GM21423 (cell line): ENCODE data around the gene FANK1.

Experiments used
- ATAC-seq: cut with Tn5 transposase; IDR thresholded peaks from one replicate; pipeline ENCODE4 v1.9.1; 2021; ENCODE audit warnings: mild to moderate bottlenecking, moderate library complexity; ENCODE audit not compliant: unreplicated experiment

The FANK1 gene

GRCh38 chr10:125896088-125896934 lies at the start of gene FANK1:
Gene FANK1 (plus strand): TSS chr10:125896564. CDS start chr10:125896643, 79 bp downstream.
- peak; percentile 92 for ATAC-seq

DNA sequence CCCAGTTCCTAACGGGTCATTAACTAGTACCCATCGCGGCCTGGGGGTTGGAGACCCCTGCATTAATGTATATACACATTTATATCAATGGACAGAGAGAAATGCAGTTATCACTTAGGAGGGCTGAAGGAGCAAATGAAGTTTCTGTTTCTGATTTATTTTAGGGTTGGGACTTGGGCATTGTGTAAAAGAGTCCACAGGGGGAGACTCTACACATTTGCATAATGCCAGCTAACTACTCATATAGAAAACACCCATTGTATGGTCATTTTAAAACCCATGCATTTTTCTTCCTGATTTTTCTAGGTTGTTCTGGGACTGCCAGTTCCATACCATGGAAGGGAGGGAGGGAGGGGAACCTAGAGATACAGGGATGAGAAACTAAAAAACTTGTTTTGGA lies 49.5 kb upstream of the FANK1 start:
- peak; percentile 50 for ATAC-seq

- ATAC-seq: no peak
Measured at GRCh38 chr10:125848371-125848770, 48.0 kb upstream of the FANK1 start.

DNA sequence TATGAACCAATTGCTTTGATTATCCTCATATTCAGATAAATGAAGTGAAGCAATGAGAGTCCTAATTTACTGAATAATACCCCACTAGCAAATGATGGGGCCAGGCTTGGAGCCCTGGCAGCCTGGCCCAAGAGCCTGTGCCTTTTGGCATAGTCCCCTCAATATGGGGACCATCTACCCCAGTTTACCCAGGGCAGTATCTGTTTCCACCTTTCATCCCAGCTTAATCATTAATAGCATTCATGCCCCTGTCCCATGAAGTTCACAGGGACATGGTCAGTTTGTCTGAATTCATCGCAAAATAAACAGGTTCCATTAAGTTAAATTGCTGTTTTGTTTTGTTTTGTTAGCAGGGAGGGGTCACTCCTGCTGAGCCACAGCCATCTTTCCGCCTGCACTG lies 47.5 kb upstream of the FANK1 start:
- no peak for ATAC-seq

DNA sequence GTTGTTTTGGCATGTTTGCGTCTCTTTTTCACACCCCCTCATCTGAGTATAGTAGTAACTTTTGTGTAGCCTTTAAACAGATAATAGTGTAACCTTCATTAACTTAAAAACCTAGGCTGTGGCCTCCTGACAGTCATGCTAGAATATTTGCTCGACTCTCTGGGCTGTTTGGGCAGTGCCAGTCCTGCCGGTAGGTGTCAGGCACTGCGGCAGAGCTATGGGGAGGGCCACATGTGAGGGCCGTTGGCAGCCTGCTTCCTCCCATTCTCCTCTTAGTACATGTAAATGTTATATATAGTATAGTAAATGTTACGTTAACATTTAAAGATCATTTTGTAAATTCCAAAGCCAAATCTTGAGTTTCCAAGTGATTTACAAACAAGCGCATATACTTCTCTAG lies 46.9 kb upstream of the FANK1 start:
- ATAC-seq: no peak

GRCh38 chr10:125850766-125851731 lies 45.3 kb upstream of the FANK1 start:
- ATAC-seq: no peak

DNA sequence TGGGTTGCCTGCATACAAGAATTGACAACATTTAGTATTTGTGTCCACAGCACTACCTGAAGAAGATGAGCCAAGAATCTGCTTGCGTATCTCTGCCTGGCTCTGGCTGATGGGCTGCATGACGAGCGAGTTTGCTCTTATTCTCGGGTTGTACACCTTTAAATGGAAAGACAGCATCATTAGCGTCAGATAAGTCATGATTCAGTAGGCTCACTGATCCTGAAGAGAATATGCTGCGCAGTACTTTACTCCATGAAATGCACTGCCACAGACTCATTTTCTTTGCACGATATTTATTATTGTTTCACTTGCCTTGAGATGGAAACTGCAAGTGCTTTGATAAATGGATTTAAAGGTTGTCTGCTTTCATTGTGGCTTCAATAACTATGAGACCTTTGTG lies 43.9 kb upstream of the FANK1 start:
- no peak for ATAC-seq

- no peak for ATAC-seq
Measured at GRCh38 chr10:125857185-125857760, 39.1 kb upstream of the FANK1 start.

DNA sequence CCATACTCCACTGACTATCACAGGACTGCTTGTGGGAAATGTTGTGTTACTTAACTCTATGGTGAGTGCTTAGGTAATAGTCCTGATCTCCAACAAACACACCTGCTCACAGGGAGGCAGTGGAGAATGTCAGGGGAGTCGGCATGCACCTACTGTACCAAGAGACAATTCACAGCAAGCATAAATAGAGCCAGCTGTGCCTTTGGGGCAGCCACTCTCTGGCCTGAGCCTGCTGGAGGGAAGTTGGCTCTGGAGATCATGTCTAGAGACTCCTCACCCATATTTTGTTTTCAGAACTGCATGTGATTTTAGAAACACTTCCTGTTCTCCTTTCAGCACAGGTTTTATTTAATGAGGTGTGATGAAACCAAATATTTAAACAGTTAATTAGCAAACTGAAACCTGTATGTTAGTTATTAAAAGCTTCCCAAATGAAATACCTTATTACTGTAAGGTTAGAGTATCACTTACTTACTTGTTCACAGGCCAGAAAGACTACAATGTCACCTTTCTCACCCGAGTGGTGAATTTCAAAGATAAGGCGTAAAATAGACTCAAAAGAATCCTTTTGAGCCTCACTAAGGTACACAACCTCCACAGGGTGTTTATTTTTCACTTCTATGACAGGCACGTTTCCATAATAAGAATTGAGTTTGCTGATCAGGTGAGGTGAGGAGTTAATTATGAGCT lies 37.1 kb upstream of the FANK1 start:
- no peak for ATAC-seq

- no peak for ATAC-seq
Measured at GRCh38 chr10:125865120-125865519, 31.2 kb upstream of the FANK1 start.

DNA sequence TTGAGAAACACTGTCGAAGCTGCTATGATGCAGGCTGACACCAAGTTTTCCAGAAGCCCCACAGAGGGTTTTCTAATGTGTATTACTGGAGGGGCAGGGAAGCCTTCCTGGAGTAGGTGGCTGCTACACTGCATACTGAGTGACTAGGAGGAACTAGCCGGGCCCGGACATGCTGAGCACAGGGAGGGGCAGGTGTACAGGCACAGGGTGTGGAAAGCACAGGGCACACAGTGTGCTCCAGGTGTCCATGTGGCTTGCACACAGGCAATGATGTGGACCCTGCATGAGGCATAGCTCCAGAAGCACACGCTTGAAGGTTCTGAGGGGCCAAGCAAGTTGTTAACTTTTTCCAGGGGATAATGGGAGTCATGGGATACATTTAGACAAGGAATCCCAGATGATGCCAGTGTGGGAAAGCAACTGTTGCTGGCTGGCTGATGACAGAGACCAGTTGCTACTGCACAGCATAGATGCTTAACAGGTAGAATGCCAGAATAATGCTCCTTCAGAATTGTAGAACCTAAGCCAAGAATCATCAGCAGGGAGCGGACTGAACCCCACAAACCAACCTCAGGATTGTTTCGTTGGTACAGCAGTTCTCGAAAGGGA lies 29.8 kb upstream of the FANK1 start:
- no peak for ATAC-seq

DNA sequence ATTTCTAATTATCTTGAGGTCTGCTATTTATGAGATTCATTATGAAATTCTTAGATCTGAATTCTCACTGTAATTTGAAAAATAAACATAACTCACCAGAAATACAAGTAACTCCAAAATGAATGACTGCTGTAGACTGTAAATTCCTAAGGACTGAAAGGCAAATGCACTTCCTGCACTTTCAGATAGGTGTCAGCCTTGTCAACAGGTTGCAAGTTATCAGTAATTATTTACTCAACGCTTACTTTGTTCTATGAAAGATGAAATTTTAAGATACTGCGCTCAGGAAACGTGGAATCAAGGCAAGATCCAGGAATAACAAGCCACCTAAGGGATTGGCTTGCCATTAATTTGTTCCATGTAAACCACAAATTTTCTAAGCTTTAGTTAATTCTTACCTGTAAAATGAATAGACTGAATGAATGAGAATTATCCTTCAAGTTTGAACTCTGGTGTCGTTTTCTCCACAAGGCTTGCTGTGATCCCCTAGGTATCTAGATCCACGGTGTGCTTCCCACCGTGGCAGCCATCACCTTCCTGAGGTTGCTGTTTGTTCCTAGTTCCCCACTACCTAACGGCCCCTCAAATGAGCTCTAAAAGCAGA lies 27.9 kb upstream of the FANK1 start:
- ATAC-seq: peak; percentile 69

DNA sequence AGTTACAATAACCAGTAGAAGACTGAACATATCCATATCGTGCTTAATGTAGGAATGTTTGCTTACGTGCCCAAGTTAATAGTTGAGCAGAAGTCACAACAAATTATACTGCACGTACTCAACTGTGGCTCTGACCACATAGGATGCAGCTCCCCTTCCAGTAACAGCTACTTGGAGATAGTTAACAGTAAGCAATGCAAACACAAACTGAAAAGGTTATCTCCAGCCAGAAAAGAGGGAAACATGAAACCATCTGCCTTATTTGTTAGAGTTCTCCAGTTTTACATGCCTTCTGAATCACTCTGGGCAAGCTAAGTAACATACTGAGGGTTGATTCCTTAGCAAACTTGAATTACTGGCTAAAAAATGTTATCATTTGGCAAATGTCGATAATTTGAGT lies 25.0 kb upstream of the FANK1 start:
- no peak for ATAC-seq

DNA sequence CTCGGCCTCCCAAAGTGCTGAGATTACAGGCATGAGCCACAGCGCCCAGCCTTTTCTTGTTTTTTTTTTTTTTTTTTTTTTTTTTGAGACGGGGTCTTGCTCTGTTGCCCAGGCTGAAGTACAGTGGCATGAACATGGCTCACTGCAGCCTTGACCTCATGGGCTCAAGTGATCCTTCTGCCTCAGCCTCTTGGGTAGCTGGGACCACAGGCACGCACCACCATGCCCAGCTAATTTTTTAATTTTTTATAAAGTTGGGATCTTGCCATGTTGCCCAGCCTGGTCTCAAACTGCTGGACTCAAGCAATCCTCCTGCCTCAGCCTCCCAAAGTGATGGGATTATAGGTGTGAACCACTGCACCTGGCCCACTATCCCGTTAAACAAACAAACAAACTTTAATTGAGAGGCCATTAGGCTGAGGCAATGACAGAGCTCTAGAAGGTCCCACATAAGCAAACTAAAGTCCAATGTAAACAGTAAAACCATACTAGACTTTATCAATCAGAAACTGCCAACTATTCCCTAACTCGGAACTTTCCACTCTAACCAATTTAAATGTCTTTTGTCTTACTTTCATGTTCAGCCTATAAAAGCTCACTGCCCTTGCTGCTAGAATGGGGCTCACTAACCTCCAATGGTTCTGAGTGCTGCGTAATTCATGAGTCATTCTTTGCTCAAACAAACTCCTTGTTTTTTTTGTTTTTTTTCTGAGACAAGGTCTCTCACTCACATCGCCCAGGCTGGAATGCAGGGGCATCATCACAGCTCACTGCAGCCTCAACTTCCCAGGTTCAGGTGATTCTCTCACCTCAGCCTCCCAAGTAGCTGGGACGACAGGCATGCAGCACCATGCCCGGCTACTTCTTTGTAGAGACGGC lies 17.2 kb upstream of the FANK1 start:
- ATAC-seq: no peak

- no peak for ATAC-seq
Measured at GRCh38 chr10:125880719-125881118, 15.6 kb upstream of the FANK1 start.

GRCh38 chr10:125881192-125881591 lies 15.2 kb upstream of the FANK1 start, which contains the start of gene DHX32:
Gene DHX32 (minus strand): TSS chr10:125881292. CDS start chr10:125880824, 468 bp downstream.
- no peak for ATAC-seq

DNA sequence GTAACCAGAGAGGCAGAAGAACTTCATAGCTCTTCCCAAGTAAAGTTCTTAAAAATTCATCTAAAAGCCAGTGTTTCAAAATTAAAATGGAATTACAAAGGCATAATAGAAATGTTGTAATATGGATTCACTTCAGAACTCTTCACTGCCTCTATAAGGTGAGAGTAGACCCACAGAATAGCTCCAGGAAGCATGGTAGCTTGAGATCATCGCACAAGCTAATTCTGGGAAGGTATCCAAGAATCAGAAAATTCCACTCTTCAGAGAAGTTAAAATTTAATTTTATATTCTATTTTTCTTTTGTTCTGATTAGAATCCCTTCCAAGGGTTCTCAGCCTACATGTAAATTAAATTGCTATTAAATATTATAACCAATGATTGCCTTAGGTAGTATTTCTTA lies 13.8 kb upstream of the FANK1 start:
- ATAC-seq: no peak

DNA sequence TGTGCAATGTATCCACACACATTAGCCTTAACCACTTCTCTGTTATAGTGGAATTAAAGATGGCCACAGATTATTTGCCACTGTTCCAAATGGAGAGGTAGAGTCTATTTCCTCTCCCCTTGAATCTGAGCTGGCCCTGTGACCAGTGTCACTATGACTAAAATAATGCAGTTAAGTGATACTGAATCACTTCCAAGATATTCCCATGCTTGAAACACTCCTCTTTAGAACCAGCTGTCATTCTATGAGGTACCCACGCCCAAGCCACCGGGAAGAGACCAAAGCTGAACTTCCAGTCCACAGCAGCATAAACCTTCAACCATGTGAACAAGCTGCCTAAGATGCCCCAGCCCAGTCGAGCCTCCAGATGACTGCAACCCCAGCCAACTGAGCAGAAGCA lies 13.2 kb upstream of the FANK1 start:
- no peak for ATAC-seq
